Measurements from ENCODE around the gene FPGT. TPM values are rescaled to one million over a fixed set of nuclear protein-coding genes. Genes with fewer than 3 reads are reported as not detected.
"Not testable (repeated sequence)": the region's sequence is repeated elsewhere in the genome, so short reads cannot be mapped to it uniquely, and the experiment has no call there.

FPGT gene
- total RNA-seq: 10 to 100 TPM; 10.9 to 24.0 (median 12.9) TPM

GRCh38 chr1:74197657-74198552 is at the start of gene FPGT, which contains the start of gene LRRIQ3:
FPGT (plus strand) TSS chr1:74198242; CDS start chr1:74198279, 37 bp downstream.
LRRIQ3 (minus strand) TSS chr1:74198176; CDS start chr1:74183684, 14,492 bp downstream.
- DNase-seq (ENCODE audit: low spot score): peak; percentile 83
- ATAC-seq (ENCODE audit: low FRiP score): peak; percentile 100
- no peak for TF ChIP-seq CTCF (IDR thresholded peaks at IDR 0.05)

DNA sequence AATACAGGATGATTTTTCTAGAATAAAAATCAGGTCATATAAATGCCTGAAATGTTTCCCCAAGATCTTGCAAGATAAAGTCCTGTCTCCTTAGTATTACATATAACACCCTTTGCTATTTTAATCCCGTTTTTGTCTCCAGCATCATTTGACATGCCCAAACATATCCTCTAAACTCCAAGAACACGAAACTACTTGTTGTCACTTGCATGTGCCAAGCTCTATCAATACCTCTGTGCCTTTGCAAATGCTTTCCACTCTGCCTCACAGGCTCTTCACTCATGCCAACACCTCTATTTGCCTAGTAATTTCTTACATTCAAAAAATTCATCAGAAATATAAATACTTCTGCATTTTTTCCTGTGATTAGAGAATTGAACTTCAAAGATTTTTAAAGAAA is 38.0 kb upstream of the FPGT start:
- ATAC-seq (ENCODE audit: low FRiP score): no peak
- no peak for DNase-seq (ENCODE audit: low spot score)
- TF ChIP-seq CTCF (IDR thresholded peaks at IDR 0.05): no peak

- DNase-seq (ENCODE audit: low spot score) (no peak), ATAC-seq (ENCODE audit: low FRiP score) (no peak)
- TF ChIP-seq CTCF (IDR thresholded peaks at IDR 0.05): no peak
Measured at GRCh38 chr1:74161497-74161896, 36.5 kb upstream of the FPGT start.

- ATAC-seq (ENCODE audit: low FRiP score): no peak
- DNase-seq (ENCODE audit: low spot score): no peak
- no peak for TF ChIP-seq CTCF (IDR thresholded peaks at IDR 0.05)
Measured at GRCh38 chr1:74162333-74162732, 35.7 kb upstream of the FPGT start.

DNA sequence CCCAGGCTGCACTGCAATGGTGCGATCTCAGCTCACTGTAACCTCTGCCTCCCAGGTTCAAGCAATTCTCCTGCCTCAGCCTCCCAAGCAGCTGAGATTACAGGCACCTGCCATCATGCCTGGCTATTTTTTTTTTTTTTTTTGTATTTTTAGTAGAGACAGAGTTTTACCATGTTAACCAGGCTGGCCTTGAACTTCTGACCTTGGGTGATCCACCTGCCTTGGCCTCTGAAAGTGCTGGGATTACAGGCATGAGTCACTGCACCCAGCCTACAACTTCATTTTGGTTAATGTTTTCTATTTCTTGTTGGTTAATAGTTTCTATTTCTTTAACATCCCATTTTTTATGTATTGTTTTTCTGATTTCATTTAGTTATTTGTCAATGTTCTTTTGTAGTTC is 23.6 kb upstream of the FPGT start:
- DNase-seq (ENCODE audit: low spot score); ATAC-seq (ENCODE audit: low FRiP score): not testable (repeated sequence)

GRCh38 chr1:74180490-74180889 is 17.6 kb upstream of the FPGT start:
- TF ChIP-seq CTCF (IDR thresholded peaks at IDR 0.05): no peak
- no peak for DNase-seq (ENCODE audit: low spot score)
- ATAC-seq (ENCODE audit: low FRiP score): no peak

DNA sequence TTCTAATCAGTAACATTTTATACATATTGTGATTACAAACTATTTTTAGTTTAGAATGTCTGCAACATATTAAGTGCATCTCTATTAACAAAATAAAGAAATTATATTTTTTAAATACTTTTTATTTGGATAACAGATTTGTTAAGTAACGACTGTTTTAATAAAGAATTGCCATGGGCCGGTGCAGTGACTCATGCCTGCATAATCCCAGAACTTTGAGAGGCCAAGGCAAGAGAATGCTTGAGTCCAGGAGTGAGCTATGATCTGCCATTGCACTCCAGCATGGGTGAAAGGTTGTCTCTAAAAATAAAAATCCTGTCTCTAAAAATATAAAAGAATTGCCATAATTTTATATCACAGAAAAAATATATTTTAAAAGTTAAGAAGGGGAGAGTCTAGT is 4.1 kb upstream of the FPGT start:
- DNase-seq (ENCODE audit: low spot score) (no peak), ATAC-seq (ENCODE audit: low FRiP score) (no peak)
- no peak for TF ChIP-seq CTCF (IDR thresholded peaks at IDR 0.05)
